Measurements from ENCODE around the gene TACO1. TPM values are rescaled to one million over a fixed set of nuclear protein-coding genes. Genes with fewer than 3 reads are reported as not detected.

Gene TACO1
- total RNA-seq, 3 donors from 2014 or later (not counting 1 experiment from before 2014, with no cell fraction given), result 7.1 to 10.9 (median 9.2) TPM

DNA sequence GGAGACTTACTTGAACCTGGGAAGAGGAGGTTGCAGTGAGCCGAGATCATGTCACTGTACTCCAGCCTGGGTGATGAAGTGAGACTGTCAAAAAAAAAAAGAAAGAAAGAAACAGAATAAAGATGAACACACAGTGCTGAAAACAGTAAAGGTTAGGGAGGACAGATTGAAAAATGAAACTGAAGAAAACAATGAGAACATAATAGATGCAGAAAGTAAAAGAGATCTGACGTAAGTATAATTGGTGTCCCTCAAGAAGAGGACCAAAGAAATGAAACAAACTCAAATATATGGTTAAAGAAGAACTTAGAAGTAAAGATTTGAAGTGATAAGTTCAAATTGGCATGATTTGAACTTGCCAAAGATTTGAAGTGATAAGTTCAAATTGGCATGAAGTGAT, 43.3 kb upstream of the TACO1 start:
- peaks cover 12% of the 10 kb centered on the region for H3K4me1 ChIP-seq (ENCODE audit: control insufficient read depth, insufficient read depth, low read length)
- ATAC-seq (no peak), DNase-seq (no peak)
- Mint-ChIP-seq H3K27me3 (ENCODE audit: low read depth in 2 of 2) (no peaks in the 10 kb centered on the region), H3K27ac (peak overlapping the region; percentile 63 to 78), H3K4me1 (peaks cover 61 to 82% of the 10 kb centered on the region in 2 donors), H3K36me3 (no peaks in the 10 kb centered on the region), H3K9me3 (no peaks in the 10 kb centered on the region), H3K4me3 (no peak overlapping the region)
- no peaks in the 10 kb centered on the region for H3K9me3 ChIP-seq (ENCODE audit: control insufficient read depth, insufficient read depth, low read length)
- no peaks in the 10 kb centered on the region for H3K27me3 ChIP-seq (ENCODE audit: control insufficient read depth, insufficient read depth, low read length)
- 92% methylated on average over 2 of the region's 2 CpGs for WGBS (ENCODE audit: insufficient coverage)
- TF ChIP-seq, protein P1, sequence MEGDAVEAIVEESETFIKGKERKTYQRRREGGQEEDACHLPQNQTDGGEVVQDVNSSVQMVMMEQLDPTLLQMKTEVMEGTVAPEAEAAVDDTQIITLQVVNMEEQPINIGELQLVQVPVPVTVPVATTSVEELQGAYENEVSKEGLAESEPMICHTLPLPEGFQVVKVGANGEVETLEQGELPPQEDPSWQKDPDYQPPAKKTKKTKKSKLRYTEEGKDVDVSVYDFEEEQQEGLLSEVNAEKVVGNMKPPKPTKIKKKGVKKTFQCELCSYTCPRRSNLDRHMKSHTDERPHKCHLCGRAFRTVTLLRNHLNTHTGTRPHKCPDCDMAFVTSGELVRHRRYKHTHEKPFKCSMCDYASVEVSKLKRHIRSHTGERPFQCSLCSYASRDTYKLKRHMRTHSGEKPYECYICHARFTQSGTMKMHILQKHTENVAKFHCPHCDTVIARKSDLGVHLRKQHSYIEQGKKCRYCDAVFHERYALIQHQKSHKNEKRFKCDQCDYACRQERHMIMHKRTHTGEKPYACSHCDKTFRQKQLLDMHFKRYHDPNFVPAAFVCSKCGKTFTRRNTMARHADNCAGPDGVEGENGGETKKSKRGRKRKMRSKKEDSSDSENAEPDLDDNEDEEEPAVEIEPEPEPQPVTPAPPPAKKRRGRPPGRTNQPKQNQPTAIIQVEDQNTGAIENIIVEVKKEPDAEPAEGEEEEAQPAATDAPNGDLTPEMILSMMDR (IDR thresholded peaks at IDR 0.05), result no peak
- no peak overlapping the region for H3K4me3 ChIP-seq (ENCODE audit: low read length)
- no peaks in the 10 kb centered on the region for H3K36me3 ChIP-seq (ENCODE audit: control insufficient read depth, insufficient read depth, low read length)
- H3K27ac ChIP-seq (ENCODE audit: low read length), result no peak overlapping the region
- intact Hi-C loops (cut with micrococcal nuclease), result no loop called here

DNA sequence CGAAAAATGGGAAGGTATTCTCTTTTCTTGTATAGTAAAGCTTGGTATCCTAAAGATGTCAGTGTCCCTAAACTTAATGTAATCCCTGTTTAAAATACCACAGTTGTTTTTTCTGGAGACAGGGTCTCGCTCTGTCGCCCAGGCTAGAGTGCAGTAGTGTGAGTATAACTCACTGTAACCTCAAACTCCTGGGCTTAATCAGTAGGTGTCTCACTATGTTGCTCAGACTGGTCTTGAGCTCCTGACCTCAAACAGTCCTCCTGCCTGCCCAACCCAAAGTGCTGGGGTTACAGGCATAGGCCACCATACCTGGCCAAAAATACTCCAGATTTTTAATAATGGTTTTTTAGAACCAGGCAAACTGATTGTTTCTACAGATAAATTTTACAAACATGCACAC, 42.3 kb upstream of the TACO1 start:
- H3K36me3 ChIP-seq (ENCODE audit: control insufficient read depth, insufficient read depth, low read length), result no peaks in the 10 kb centered on the region
- H3K36me3 Mint-ChIP-seq, result no peaks in the 10 kb centered on the region
- H3K4me1 ChIP-seq (ENCODE audit: control insufficient read depth, insufficient read depth, low read length), result peaks cover 14% of the 10 kb centered on the region
- H3K4me3 ChIP-seq (ENCODE audit: low read length), result no peak overlapping the region
- no peak for ATAC-seq
- H3K9me3 ChIP-seq (ENCODE audit: control insufficient read depth, insufficient read depth, low read length), result no peaks in the 10 kb centered on the region
- H3K27me3 Mint-ChIP-seq (ENCODE audit: low read depth in 2 of 2), result no peaks in the 10 kb centered on the region
- H3K9me3 Mint-ChIP-seq, result no peaks in the 10 kb centered on the region
- WGBS (ENCODE audit: insufficient coverage), result 95% methylated on average over 3 of the region's 3 CpGs
- H3K4me3 Mint-ChIP-seq, result no peak overlapping the region
- H3K27me3 ChIP-seq (ENCODE audit: control insufficient read depth, insufficient read depth, low read length), result no peaks in the 10 kb centered on the region
- no peak overlapping the region for H3K27ac ChIP-seq (ENCODE audit: low read length)
- intact Hi-C loops (cut with micrococcal nuclease), result no loop called here
- TF ChIP-seq, protein P1 (IDR thresholded peaks at IDR 0.05), result no peak
- H3K27ac Mint-ChIP-seq, result peak overlapping the region in 1 of 2 donors; percentile 34
- DNase-seq, result no peak
- H3K4me1 Mint-ChIP-seq, result peaks cover 58 to 78% of the 10 kb centered on the region in 2 donors

DNA sequence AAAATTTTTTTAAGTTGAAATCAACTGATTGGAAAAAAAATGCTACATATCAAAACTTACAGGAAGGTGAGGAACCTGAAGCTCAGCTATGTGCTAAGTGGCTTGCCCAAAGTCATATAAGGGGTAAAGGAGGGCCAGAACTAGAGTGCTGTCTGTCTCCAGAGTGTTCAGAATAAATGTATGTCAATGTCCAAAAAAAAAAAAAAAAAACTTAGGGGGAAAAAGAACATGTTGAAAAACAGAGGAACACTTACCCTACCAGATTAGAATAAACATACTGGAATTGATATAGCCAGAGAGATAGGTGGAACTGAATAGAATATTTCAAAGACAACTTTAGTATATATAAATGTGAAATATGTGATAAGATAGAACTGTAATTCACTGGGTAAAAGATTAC, 38.9 kb upstream of the TACO1 start:
- no peaks in the 10 kb centered on the region for H3K9me3 Mint-ChIP-seq
- no peaks in the 10 kb centered on the region for H3K27me3 ChIP-seq (ENCODE audit: control insufficient read depth, insufficient read depth, low read length)
- H3K9me3 ChIP-seq (ENCODE audit: control insufficient read depth, insufficient read depth, low read length), result no peaks in the 10 kb centered on the region
- H3K4me3 ChIP-seq (ENCODE audit: low read length), result no peak overlapping the region
- H3K27ac ChIP-seq (ENCODE audit: low read length), result no peak overlapping the region
- H3K4me1 Mint-ChIP-seq, result peaks cover 48 to 66% of the 10 kb centered on the region in 2 donors
- no peaks in the 10 kb centered on the region for H3K27me3 Mint-ChIP-seq (ENCODE audit: low read depth in 2 of 2)
- peaks cover 8% of the 10 kb centered on the region for H3K4me1 ChIP-seq (ENCODE audit: control insufficient read depth, insufficient read depth, low read length)
- H3K36me3 ChIP-seq (ENCODE audit: control insufficient read depth, insufficient read depth, low read length), result no peaks in the 10 kb centered on the region
- intact Hi-C loops (cut with micrococcal nuclease), result no loop called here
- TF ChIP-seq, protein P1 (IDR thresholded peaks at IDR 0.05), result no peak
- no peaks in the 10 kb centered on the region for H3K36me3 Mint-ChIP-seq
- H3K4me3 Mint-ChIP-seq, result peak overlapping the region; percentile 50
- no peak for ATAC-seq
- no peak for DNase-seq
- H3K27ac Mint-ChIP-seq, result peak overlapping the region; percentile 65 to 84

DNA sequence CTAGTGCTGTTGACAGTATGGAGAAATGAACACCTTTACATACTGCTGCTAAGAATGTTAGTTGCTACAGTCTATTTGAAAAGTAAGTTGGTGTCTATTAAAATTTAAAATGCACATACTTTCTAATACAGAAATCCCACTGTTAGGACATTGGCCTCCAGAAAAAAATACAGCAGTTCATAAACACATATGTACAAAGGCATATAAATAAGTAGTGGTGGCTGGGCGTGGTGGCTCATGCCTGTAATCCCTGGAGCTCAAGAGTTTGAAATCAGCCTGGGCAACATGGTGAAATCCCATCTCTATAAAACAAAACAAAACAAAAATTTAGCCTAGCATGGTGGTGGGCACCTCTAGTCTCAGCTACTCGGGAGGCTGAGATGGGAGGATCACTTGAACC, 37.4 kb upstream of the TACO1 start:
- no peak for DNase-seq
- Mint-ChIP-seq H3K36me3 (no peaks in the 10 kb centered on the region), H3K27me3 (ENCODE audit: low read depth in 2 of 2) (no peaks in the 10 kb centered on the region), H3K4me3 (no peak overlapping the region), H3K9me3 (no peaks in the 10 kb centered on the region), H3K27ac (peak overlapping the region; percentile 76 to 79), H3K4me1 (peaks cover 56 to 68% of the 10 kb centered on the region in 2 donors)
- no peaks in the 10 kb centered on the region for H3K27me3 ChIP-seq (ENCODE audit: control insufficient read depth, insufficient read depth, low read length)
- WGBS (ENCODE audit: insufficient coverage), result 90% methylated on average over 2 of the region's 2 CpGs
- peaks cover 8% of the 10 kb centered on the region for H3K4me1 ChIP-seq (ENCODE audit: control insufficient read depth, insufficient read depth, low read length)
- H3K9me3 ChIP-seq (ENCODE audit: control insufficient read depth, insufficient read depth, low read length), result no peaks in the 10 kb centered on the region
- H3K36me3 ChIP-seq (ENCODE audit: control insufficient read depth, insufficient read depth, low read length), result no peaks in the 10 kb centered on the region
- no peak overlapping the region for H3K27ac ChIP-seq (ENCODE audit: low read length)
- ATAC-seq, result no peak
- intact Hi-C loops (cut with micrococcal nuclease), result no loop called here
- no peak overlapping the region for H3K4me3 ChIP-seq (ENCODE audit: low read length)
- TF ChIP-seq, protein P1 (IDR thresholded peaks at IDR 0.05), result no peak

Data from natural killer cell (primary cell).